Measurements from ENCODE around the gene LSM14B.
A peak's percentile ranks its signal among the peaks of the same experiment; 100 is the strongest.

LSM14B gene

GRCh38 chr20:62141043-62141396 is 18.7 kb downstream of the LSM14B start:
- TF ChIP-seq CTCF (conservative IDR thresholded peaks at IDR 0.05): no peak
- H3K27ac ChIP-seq: peak overlapping the region; percentile 99

GRCh38 chr20:62141397-62142251 is 19.3 kb downstream of the LSM14B start:
- peak overlapping the region; percentile 99 for H3K27ac ChIP-seq
- TF ChIP-seq CTCF (conservative IDR thresholded peaks at IDR 0.05): peak; percentile 60

- H3K27ac ChIP-seq: peak overlapping the region; percentile 99
- no peak for TF ChIP-seq CTCF (conservative IDR thresholded peaks at IDR 0.05)
Measured at GRCh38 chr20:62142252-62143080, 20.2 kb downstream of the LSM14B start.

GRCh38 chr20:62143081-62143956 is 21.0 kb downstream of the LSM14B start, which contains the start of the genes PSMA7 and SS18L1:
Gene PSMA7, minus strand, starts transcription at chr20:62143394. Its CDS starts 91 bp downstream, at chr20:62143303.
Gene SS18L1, plus strand, starts transcription at chr20:62143769. Its CDS starts 52 bp downstream, at chr20:62143821.
- peak within 1 kb of the TSS; percentile 99 for H3K27ac ChIP-seq
- no peak for TF ChIP-seq CTCF (conservative IDR thresholded peaks at IDR 0.05)

GRCh38 chr20:62143957-62144825 is 21.9 kb downstream of the LSM14B start:
- peak overlapping the region; percentile 99 for H3K27ac ChIP-seq
- TF ChIP-seq CTCF (conservative IDR thresholded peaks at IDR 0.05): no peak; the same call in 1 of the 2 replicates

GRCh38 chr20:62145688-62146018 is 23.4 kb downstream of the LSM14B start:
- peak overlapping the region; percentile 99; the same call in 1 of the 2 replicates for H3K27ac ChIP-seq

More at GRCh38 chr20:62145688-62146018, 23.4 kb downstream of the LSM14B start:
- no peak for TF ChIP-seq CTCF (conservative IDR thresholded peaks at IDR 0.05)

Measured in VCaP (cell line).